Body of pancreas (tissue), 4 donors: ENCODE results near the gene MTA3.

Source experiments
- CTCF ChIP-seq, 7 experiments: fragments of 450-650 bp in 4 of 7; fragments of 200-600 bp in 3 of 7; sonication (generic) in 3 of 7; IDR thresholded peaks; one replicate each; pipeline ENCODE4 v1.5.1; 2016 to 2019; ENCODE audit warnings: antibody characterized with exemption in 7 of 7
- POLR2A ChIP-seq, 3 donors: fragments of 450-650 bp; IDR thresholded peaks; one replicate each; pipeline ENCODE4 v1.6.1; 2016; ENCODE audit warnings: antibody characterized with exemption in 3 of 3, mild to moderate bottlenecking in 2 of 3

GRCh38 chr2:42566837-42567321 is 1.6 kb upstream of the MTA3 start:
- no peak for TF ChIP-seq CTCF (IDR thresholded peaks at IDR 0.05)
- no peak for TF ChIP-seq POLR2A (IDR thresholded peaks at IDR 0.05)
